GM12878 (cell line): ENCODE results near the gene KDM4C. TPM values are rescaled to one million over a fixed set of nuclear protein-coding genes. Genes with fewer than 3 reads are reported as not detected.

ENCODE experiments used
- ATAC-seq: fragments of 200-7000 bp; cut with Tn5 transposase; 3 replicates; pipeline ENCODE4 v1.9.1; 2020; ENCODE audit warnings: mild to moderate bottlenecking, moderate library complexity
- BruUV-seq: library from RNA; stranded (reverse); fragments of 400-500 nt; replicated peaks from 2 replicates; lab custom pipeline; 2021; lab: Mats Ljungman, UMichigan
- CTCF ChIA-PET: fragments of 300-600 bp; sonication (Branson Sonifier 250); formaldehyde crosslinking; extraction: SDS; loops from one replicate; lab custom pipeline; 2021; ENCODE audit warnings: inconsistent platforms; lab: Yijun Ruan, JAX
- POLR2A ChIA-PET: fragments of 350-600 bp; formaldehyde crosslinking; extraction: SDS; loops from one replicate; lab custom pipeline; 2021; ENCODE audit warnings: inconsistent platforms; lab: Charles Lee
- RAD21 ChIA-PET: fragments of 300-600 bp; sonication (Branson Sonifier 250); formaldehyde crosslinking; loops from one replicate; lab custom pipeline; 2023; ENCODE audit warnings: antibody characterized with exemption; ENCODE audit not compliant: unreplicated experiment; lab: Charles Lee
- SMC1A ChIA-PET: fragments of 300-600 bp; sonication (Branson Sonifier 250); formaldehyde crosslinking; loops from one replicate; lab custom pipeline; 2023; ENCODE audit not compliant: unreplicated experiment, uncharacterized antibody; lab: Charles Lee
- DNase-seq: peaks from one replicate; pipeline ENCODE4 v3.0.0-alpha.2; 2011; ENCODE audit warnings: low read depth, low spot score
- FAIRE-seq: peaks from 3 replicates; lab custom pipeline; 2011; peaks lifted over from hg19 to GRCh38; lab: Jason Lieb, UNC
- H2AFZ ChIP-seq: 2 replicates; pipeline ENCODE4 v1.6.0; 2011; ENCODE audit warnings: low read depth, low read length, control low read depth; ENCODE audit not compliant: control insufficient read depth
- H3K27ac ChIP-seq: 2 replicates; pipeline ENCODE4 v1.5.1; 2011; ENCODE audit warnings: control low read depth; ENCODE audit not compliant: control insufficient read depth, insufficient read depth
- H3K27me3 ChIP-seq, 2 experiments: replicated peaks in 1 of 2; 2 replicates each; pipeline versions ENCODE4 v1.6.0 to v1.6.1; 2011; ENCODE audit warnings: low read length in 1 of 2; ENCODE audit not compliant: control insufficient read depth in 2 of 2, insufficient read depth in 2 of 2
- H3K36me3 ChIP-seq, 2 experiments: 2 replicates each; pipeline ENCODE4 v1.5.1; 2011; ENCODE audit warnings: low read length in 1 of 2; ENCODE audit not compliant: control insufficient read depth in 2 of 2, insufficient read depth in 2 of 2
- H3K4me1 ChIP-seq: 2 replicates; pipeline ENCODE4 v1.6.1; 2011; ENCODE audit warnings: mild to moderate bottlenecking, low read length, moderate library complexity, mixed read lengths; ENCODE audit not compliant: control insufficient read depth, insufficient read depth
- H3K4me2 ChIP-seq: 2 replicates; pipeline ENCODE4 v1.6.0; 2011; ENCODE audit warnings: control low read depth; ENCODE audit not compliant: control insufficient read depth, insufficient read depth
- H3K4me3 ChIP-seq: fragments of 200-600 bp; sonication (generic); 2 replicates; pipeline ENCODE4 v1.5.1; 2016
- H3K79me2 ChIP-seq: 2 replicates; pipeline ENCODE4 v1.6.0; 2011; ENCODE audit warnings: low read length; ENCODE audit not compliant: control insufficient read depth, insufficient read depth
- H3K9ac ChIP-seq: 2 replicates; pipeline ENCODE4 v1.8.0; 2011; ENCODE audit warnings: low read length, control low read depth, mixed read lengths; ENCODE audit not compliant: control insufficient read depth, insufficient read depth
- H3K9me3 ChIP-seq: replicated peaks from 3 replicates; pipeline ENCODE4 v1.5.1; 2011; ENCODE audit warnings: mild to moderate bottlenecking, low read length; ENCODE audit not compliant: control insufficient read depth, insufficient read depth
- H4K20me1 ChIP-seq: 2 replicates; pipeline ENCODE4 v1.6.0; 2011; ENCODE audit not compliant: control insufficient read depth, insufficient read depth
- CUX1 ChIP-seq: IDR thresholded peaks from 2 replicates; pipeline ENCODE4 v1.6.1; 2012; ENCODE audit warnings: improper control_type of control experiment, low read depth, low read length; ENCODE audit not compliant: insufficient replicate concordance
- E2F8 ChIP-seq: fragments of 450-650 bp; IDR thresholded peaks from 2 replicates; pipeline ENCODE4 v1.6.1; 2018; ENCODE audit warnings: mild to moderate bottlenecking, low read depth, moderate library complexity; ENCODE audit not compliant: partially characterized antibody
- EP300 ChIP-seq, 2 experiments: fragments of 150-350 bp in 1 of 2; IDR thresholded peaks; 2 replicates each; pipeline ENCODE4 v1.6.1; 2011 to 2012; ENCODE audit warnings: low read depth in 2 of 2, low read length in 2 of 2, borderline replicate concordance in 1 of 2, improper control_type of control experiment in 1 of 2, inconsistent platforms in 1 of 2; ENCODE audit not compliant: control insufficient read depth in 1 of 2
- MAX ChIP-seq: IDR thresholded peaks from 2 replicates; pipeline ENCODE4 v1.6.1; 2012; ENCODE audit warnings: low read depth, low read length, improper control_type of control experiment
- PML ChIP-seq: IDR thresholded peaks from 2 replicates; pipeline ENCODE4 v1.6.1; 2012; ENCODE audit warnings: low read length, inconsistent platforms
- POLR2A ChIP-seq: IDR thresholded peaks from 2 replicates; pipeline ENCODE4 v1.6.1; 2011; ENCODE audit warnings: low read depth, mild to moderate bottlenecking, low read length
- POLR2AphosphoS5 ChIP-seq: IDR thresholded peaks from 2 replicates; pipeline ENCODE4 v1.6.1; 2011; ENCODE audit warnings: mild to moderate bottlenecking, low read length, inconsistent platforms
- STAT1 ChIP-seq: fragments of 450-650 bp; conservative IDR thresholded peaks from 2 replicates; pipeline ENCODE4 v1.6.1; 2014; ENCODE audit warnings: antibody characterized with exemption, mild to moderate bottlenecking
- TCF3 ChIP-seq: IDR thresholded peaks from 2 replicates; pipeline ENCODE4 v1.6.1; 2012; ENCODE audit warnings: low read depth, mild to moderate bottlenecking, low read length, borderline replicate concordance; ENCODE audit not compliant: insufficient read depth
- ZBTB4 ChIP-seq: fragments of 450-650 bp; formaldehyde crosslinking; IDR thresholded peaks from 2 replicates; pipeline ENCODE4 v1.4.0; 2022; ENCODE audit warnings: mild to moderate bottlenecking, moderate library complexity
- ZZZ3 ChIP-seq: IDR thresholded peaks from 2 replicates; pipeline ENCODE4 v1.6.1; 2011; ENCODE audit warnings: low read depth; ENCODE audit not compliant: control insufficient read depth, insufficient read length
- WGBS: methylation state at CpG from one replicate; pipeline ENCODE4 v1.1.6; 2016; ENCODE audit warnings: low lambda C conversion rate; ENCODE audit not compliant: insufficient replicate concordance, insufficient coverage; ENCODE audit errors: missing lambda C conversion rate; 5-methylcytosine and 5-hydroxymethylcytosine counted together
- in situ Hi-C: fragments of 300-500 bp; cut with MboI; formaldehyde crosslinking; loops from 9 replicates; pipeline ENCODE4 v1.14.3; 2018; ENCODE audit warnings: mixed read lengths
- intact Hi-C: fragments of 100-400 bp; cut with micrococcal nuclease; formaldehyde crosslinking; loops from one replicate; pipeline ENCODE4 v1.14.2; 2022; ENCODE audit not compliant: unreplicated experiment
- polyA plus RNA-seq, 11 experiments: library from polyadenylated mRNA; depleted of rRNA in 4 of 11; unstranded in 6 of 11; stranded (reverse) in 5 of 11; fragments of >200 nt; fragmentation: Nextera tagmentation in 4 of 11; fragmentation: Illumina TruSeq in 1 of 11; extraction: Ambion mirVana in 4 of 11; extraction: Trizol in 1 of 11; gene quantifications; 1 replicate in 1 of 11; 2 replicates in 10 of 11; pipeline versions ENCODE4 v1.2.1 to v1.2.3, GENCODE V29; 2011 to 2016; ENCODE audit warnings: inconsistent platforms in 2 of 11, missing spikeins in 2 of 11, low read depth in 1 of 11
- total RNA-seq, 4 experiments: library from RNA; depleted of rRNA in 3 of 4; stranded (reverse); fragments of >200 nt in 3 of 4; fragmentation: Illumina TruSeq in 1 of 4; extraction: Trizol in 1 of 4; gene quantifications; 2 replicates each; pipeline versions ENCODE4 v1.2.1 to v1.2.3, GENCODE V29; 2013 to 2021

KDM4C gene
- total and polyA plus RNA-seq, 10 of the 15 experiments (the other 5 are each of a cell fraction or from before 2014, with no cell fraction given), result 6.8 to 41.2 (median 20.1) TPM

GRCh38 chr9:6852243-6852963, 94.6 kb downstream of the KDM4C start:
- DNase-seq (no peak), ATAC-seq (no peak), FAIRE-seq (no peak)
- TF ChIP-seq MAX (no peak), ZBTB4 (CRISPR knock-in tag) (no peak), CUX1 (no peak), EP300 (IDR thresholded peaks at IDR 0.05; ENCODE audit: borderline replicate concordance in 1 of 2, control insufficient read depth in 1 of 2, low read depth in 2 of 2, low read length in 2 of 2) (no peak), TCF3 (no peak), STAT1 (no peak), PML (no peak), POLR2AphosphoS5 (no peak), E2F8 (no peak), POLR2A (no peak), ZZZ3 (no peak)
- no peaks in the 10 kb centered on the region for H3K79me2 ChIP-seq
- BruUV-seq, result no TSS peak
- H3K27me3 ChIP-seq, result no peaks in the 10 kb centered on the region
- H3K36me3 ChIP-seq, result peaks cover 2 to 3% of the 10 kb centered on the region in 2 experiments; a peak in 2 of 4 replicates
- no peak overlapping the region for H3K4me2 ChIP-seq
- ChIA-PET SMC1A (no interaction called here), POLR2A (interaction anchor here (0.5 kb wide), 1 partner anchor 93 kb away, joined by 3 read pairs; no protein-coding TSS in a partner anchor), RAD21 (no interaction called here), CTCF (no interaction called here)
- no peaks in the 10 kb centered on the region for H3K9me3 ChIP-seq
- in situ Hi-C loops, result no loop called here
- H4K20me1 ChIP-seq, result no peaks in the 10 kb centered on the region
- no peak overlapping the region for H2AFZ ChIP-seq
- 74% methylated on average over 7 of the region's 7 CpGs for WGBS
- intact Hi-C loops, result no loop called here
- H3K9ac ChIP-seq, result no peak overlapping the region
- H3K27ac ChIP-seq, result no peak overlapping the region
- no peak overlapping the region for H3K4me3 ChIP-seq
- H3K4me1 ChIP-seq, result no peaks in the 10 kb centered on the region
